K562 (cell line): Measurements from ENCODE around the gene EFEMP2. TPM values are rescaled to one million over a fixed set of nuclear protein-coding genes. Genes with fewer than 3 reads are reported as not detected.

Experiments used
- ATF4 ChIP-seq: fragments of 450-650 bp; formaldehyde crosslinking; IDR thresholded peaks from 2 replicates; pipeline ENCODE4 v1.4.0; 2022; ENCODE audit warnings: mild to moderate bottlenecking, moderate library complexity
- FOXP4 ChIP-seq: sonication (generic); formaldehyde crosslinking; IDR thresholded peaks from 2 replicates; pipeline ENCODE4 v1.8.0; 2022; ENCODE audit warnings: mild to moderate bottlenecking, missing genetic modification reagents, borderline replicate concordance
- OTX1 ChIP-seq: fragments of 450-650 bp; formaldehyde crosslinking; IDR thresholded peaks from 2 replicates; pipeline ENCODE4 v1.4.0; 2022; ENCODE audit warnings: mild to moderate bottlenecking
- RUNX1 ChIP-seq: sonication (generic); IDR thresholded peaks from 2 replicates; pipeline ENCODE4 v1.6.1; 2016; ENCODE audit warnings: antibody characterized with exemption, low read depth
- ZBTB26 ChIP-seq: fragments of 450-650 bp; formaldehyde crosslinking; IDR thresholded peaks from 2 replicates; pipeline ENCODE4 v1.4.0; 2022; ENCODE audit warnings: missing genetic modification characterization
- ZNF143 ChIP-seq: sonication (generic); formaldehyde crosslinking; IDR thresholded peaks from 2 replicates; pipeline ENCODE4 v1.9.0; 2022; ENCODE audit warnings: mild to moderate bottlenecking, missing genetic modification reagents
- ZNF384 ChIP-seq: IDR thresholded peaks from 2 replicates; pipeline ENCODE4 v1.6.1; 2012; ENCODE audit warnings: low read depth, low read length, improper control_type of control experiment
- polyA plus RNA-seq, 8 experiments: library from polyadenylated mRNA; depleted of rRNA in 4 of 8; stranded (reverse) in 5 of 8; unstranded in 3 of 8; fragments of >200 nt; fragmentation: Nextera tagmentation in 2 of 8; fragmentation: Illumina TruSeq in 1 of 8; extraction: Ambion mirVana in 2 of 8; extraction: Trizol in 1 of 8; gene quantifications; 2 replicates each; pipeline versions ENCODE4 v1.2.1 to v1.2.3, GENCODE V29; 2011 to 2014; ENCODE audit warnings: inconsistent platforms in 1 of 8, missing spikeins in 1 of 8
- total RNA-seq, 7 experiments: library from RNA; depleted of rRNA in 6 of 7; stranded (reverse); fragments of >200 nt in 6 of 7; fragmentation: Illumina TruSeq in 2 of 7; extraction: Trizol in 2 of 7; gene quantifications; 2 replicates each; pipeline versions ENCODE4 v1.2.1 to v1.2.3, GENCODE V29; 2011 to 2021; ENCODE audit warnings: low replicate concordance in 1 of 7
- TF ChIP-seq, protein P1 (sequence below): sonication (generic); formaldehyde crosslinking; IDR thresholded peaks from 2 replicates; pipeline ENCODE4 v1.8.0; 2022; ENCODE audit warnings: mild to moderate bottlenecking, missing genetic modification reagents
- TF ChIP-seq, protein P2 (sequence below): fragments of 450-650 bp; formaldehyde crosslinking; conservative IDR thresholded peaks from 2 replicates; pipeline ENCODE4 v1.4.0; 2022; ENCODE audit warnings: mild to moderate bottlenecking, missing genetic modification characterization

Gene EFEMP2
- total and polyA plus RNA-seq, 9 of the 15 experiments (the other 6 are each of a cell fraction or from before 2014, with no cell fraction given), result 0.07 to 2.9 (median 0.69) TPM; not detected in 1

DNA sequence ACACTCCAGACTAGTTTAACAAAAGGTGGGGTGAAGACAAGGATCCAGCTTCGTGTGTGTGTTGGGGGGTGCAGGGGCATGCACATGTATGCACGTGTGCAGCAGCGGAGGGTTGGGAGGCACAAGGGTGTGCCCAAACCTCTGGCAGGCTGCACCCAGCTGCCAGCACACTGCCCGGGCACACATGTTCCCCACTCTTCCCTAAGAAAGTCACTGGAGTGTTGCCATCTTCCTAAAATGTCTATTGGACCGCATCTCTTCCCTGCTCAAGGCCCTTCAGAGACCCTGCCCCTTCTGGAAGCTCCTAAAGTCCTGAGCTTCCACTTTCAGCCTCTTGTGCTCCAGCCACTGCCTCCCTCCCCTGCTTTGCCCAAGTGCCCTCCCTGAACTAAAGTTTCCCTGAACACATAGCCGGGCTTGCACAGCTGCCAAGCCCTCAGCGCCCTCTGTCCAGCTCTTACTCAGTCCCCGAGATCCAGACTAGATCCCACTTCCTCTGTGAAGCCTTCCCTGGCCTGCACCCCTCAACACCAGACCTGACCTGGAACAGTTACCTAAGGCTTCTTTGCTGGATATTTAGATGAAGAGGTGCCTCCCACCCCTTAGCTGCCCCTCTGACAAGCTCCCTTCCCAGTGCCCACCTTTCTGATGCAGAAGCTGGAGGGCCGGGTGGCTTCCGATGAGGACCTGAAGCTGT lies 20.6 kb downstream of the EFEMP2 start (continued):
- TF ChIP-seq ATF4 (CRISPR knock-in tag) (0 out of 2 replicates have a peak, but pooled peaks have one; percentile 13), ZNF384 (no peak), RUNX1 (no peak), ZNF143 (CRISPR knock-in tag) (peak; percentile 40; the same call in 1 of the 2 replicates), OTX1 (no peak), FOXP4 (CRISPR knock-in tag) (0 out of 2 replicates have a peak, but pooled peaks have one; percentile 29), ZBTB26 (peak; percentile 83; the same call in 1 of the 2 replicates)
- TF ChIP-seq, protein P1, sequence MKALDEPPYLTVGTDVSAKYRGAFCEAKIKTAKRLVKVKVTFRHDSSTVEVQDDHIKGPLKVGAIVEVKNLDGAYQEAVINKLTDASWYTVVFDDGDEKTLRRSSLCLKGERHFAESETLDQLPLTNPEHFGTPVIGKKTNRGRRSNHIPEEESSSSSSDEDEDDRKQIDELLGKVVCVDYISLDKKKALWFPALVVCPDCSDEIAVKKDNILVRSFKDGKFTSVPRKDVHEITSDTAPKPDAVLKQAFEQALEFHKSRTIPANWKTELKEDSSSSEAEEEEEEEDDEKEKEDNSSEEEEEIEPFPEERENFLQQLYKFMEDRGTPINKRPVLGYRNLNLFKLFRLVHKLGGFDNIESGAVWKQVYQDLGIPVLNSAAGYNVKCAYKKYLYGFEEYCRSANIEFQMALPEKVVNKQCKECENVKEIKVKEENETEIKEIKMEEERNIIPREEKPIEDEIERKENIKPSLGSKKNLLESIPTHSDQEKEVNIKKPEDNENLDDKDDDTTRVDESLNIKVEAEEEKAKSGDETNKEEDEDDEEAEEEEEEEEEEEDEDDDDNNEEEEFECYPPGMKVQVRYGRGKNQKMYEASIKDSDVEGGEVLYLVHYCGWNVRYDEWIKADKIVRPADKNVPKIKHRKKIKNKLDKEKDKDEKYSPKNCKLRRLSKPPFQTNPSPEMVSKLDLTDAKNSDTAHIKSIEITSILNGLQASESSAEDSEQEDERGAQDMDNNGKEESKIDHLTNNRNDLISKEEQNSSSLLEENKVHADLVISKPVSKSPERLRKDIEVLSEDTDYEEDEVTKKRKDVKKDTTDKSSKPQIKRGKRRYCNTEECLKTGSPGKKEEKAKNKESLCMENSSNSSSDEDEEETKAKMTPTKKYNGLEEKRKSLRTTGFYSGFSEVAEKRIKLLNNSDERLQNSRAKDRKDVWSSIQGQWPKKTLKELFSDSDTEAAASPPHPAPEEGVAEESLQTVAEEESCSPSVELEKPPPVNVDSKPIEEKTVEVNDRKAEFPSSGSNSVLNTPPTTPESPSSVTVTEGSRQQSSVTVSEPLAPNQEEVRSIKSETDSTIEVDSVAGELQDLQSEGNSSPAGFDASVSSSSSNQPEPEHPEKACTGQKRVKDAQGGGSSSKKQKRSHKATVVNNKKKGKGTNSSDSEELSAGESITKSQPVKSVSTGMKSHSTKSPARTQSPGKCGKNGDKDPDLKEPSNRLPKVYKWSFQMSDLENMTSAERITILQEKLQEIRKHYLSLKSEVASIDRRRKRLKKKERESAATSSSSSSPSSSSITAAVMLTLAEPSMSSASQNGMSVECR (CRISPR knock-in tag), result 0 out of 2 replicates have a peak, but pooled peaks have one; percentile 34
- TF ChIP-seq, protein P2, sequence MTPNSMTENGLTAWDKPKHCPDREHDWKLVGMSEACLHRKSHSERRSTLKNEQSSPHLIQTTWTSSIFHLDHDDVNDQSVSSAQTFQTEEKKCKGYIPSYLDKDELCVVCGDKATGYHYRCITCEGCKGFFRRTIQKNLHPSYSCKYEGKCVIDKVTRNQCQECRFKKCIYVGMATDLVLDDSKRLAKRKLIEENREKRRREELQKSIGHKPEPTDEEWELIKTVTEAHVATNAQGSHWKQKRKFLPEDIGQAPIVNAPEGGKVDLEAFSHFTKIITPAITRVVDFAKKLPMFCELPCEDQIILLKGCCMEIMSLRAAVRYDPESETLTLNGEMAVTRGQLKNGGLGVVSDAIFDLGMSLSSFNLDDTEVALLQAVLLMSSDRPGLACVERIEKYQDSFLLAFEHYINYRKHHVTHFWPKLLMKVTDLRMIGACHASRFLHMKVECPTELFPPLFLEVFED, result peak; percentile 95
